GM21447 (cell line): ENCODE data around the gene UBTF.

Experiments used
- ATAC-seq: cut with Tn5 transposase; IDR thresholded peaks from one replicate; pipeline ENCODE4 v1.9.1; 2021; ENCODE audit not compliant: unreplicated experiment

The UBTF gene

GRCh38 chr17:44216173-44216572 is 3.3 kb downstream of the UBTF start:
- no peak for ATAC-seq

- ATAC-seq = no peak
These were observed 4.6 kb downstream of the UBTF start for GRCh38 chr17:44214896-44215295.

GRCh38 chr17:44214230-44214494 is 5.3 kb downstream of the UBTF start:
- ATAC-seq = no peak

DNA sequence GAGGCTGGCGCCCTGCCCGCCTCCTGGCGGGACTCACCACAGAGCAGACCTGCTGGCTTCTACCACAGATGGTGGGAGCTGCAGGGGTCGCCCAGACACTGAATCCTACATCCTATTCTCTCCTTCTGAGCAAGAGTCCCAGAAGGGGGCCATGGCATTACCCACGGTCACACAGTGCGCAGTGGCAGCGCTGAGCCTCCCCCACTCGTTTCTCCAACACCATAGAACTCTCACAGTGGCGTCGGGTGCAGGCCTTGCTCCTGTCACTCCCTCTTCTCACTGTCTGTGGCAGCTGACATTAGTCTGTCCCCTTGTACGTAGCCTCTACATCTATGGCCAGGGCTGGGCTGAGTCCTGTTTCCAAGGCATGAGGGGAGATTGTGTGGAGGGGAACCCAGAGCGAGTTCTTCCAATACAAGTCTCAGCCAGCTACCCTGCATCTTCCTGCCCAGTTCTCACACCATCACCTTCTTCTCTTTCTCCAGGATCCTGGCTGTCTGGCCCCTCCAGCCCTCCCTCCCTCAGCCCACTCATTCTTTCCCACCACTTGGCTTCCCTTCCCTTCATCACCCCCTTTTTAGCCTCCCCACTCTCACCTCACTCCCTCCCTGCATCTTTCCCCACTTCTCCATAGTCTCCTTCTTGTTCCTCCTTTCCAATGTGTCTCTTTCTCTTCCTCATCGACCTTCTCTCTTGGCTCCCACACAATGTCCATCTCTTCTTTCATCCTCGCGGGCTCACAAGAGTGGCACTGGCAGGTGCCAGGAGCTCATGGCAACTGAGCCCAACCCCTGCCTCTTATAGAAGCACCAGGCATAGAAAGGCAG is 5.9 kb downstream of the UBTF start:
- no peak for ATAC-seq

DNA sequence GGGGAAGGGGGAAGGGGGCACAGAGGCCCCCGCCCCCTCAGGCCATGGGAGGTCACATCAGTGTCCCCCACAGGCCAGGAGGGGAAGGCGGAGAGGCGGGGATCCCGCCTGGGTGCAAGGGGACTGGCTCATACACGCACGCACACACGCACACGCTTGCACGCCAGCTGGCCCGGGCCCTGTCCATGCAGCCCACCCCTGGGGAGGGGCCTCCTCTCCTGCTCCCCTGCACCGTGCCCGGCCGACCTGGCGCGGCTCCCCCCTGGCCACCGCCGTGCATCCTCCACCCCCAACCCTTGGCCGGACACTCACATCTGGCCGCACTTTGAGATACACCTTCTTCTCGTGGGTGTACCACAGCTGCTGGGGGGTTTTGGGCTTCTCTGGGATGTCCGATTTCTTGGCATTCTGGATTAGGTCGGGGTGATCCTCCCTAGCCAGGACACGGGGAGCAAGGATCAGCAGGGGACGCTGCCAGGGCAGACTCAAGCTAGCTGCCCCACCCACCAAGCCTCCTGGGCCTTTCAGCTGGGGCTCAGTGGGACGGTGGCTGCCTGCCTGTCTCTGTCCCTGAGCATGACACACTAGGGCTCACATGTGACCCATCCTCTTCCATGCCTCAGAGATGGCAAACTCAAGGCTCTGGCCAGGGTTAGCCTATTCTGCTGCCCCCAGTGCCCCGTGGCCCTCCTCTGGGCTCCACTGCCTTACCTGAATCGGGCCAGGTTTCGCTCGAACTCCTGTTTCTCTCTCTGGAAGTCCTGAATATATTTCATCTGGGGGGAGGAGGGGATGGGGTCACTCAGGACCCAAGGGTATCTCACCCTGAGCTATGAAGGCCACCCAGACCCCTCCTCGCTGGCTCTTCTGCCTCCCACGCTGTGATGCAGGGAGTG is 6.7 kb downstream of the UBTF start:
- ATAC-seq = no peak

DNA sequence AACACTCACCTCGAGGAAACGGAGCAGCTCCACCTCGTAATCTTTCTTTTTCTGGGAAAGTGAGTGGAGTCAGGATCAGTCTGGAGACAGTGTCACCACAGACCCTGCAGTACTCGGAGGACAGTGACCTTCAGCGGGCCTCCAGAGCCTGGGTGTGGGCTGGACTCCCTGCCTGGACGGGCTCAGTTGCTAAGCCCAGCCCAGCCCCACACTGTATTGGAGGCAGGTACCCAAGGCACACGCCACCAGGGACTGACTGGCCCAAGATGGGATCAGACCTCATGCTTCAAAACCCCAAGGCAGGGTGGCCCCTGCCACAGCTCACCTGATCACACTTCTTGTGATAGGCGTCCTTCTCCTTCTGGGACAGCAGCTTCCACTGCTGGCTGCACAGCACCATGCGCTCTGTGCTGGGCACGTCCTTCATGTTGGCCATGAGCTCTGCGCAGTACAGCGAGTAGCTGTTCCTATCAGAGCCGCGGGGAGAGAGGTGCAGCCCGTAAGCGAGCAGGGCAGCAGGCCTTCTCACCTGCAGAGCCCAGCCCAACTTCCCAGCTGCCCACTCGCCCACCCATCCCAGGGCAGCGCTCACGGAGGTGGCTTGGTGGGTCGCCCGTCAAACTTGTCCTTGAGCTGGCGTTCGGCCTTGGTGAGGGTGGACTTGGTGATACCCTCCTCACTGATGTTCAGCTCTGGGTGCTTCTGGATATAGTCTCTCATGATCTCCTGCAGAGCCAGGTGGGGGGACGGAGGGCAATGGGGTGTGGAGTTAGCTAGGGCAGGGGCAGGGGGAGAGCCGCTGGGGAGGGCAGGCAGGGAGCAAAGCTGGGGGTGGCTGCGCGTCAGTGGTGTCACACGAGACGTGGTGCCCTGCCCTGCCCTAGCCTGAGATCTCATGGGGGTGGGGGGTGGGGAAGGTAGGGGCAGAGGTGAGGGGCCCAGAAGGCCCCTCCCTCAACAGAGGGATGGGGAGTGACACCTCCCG is 7.9 kb downstream of the UBTF start:
- ATAC-seq = no peak

DNA sequence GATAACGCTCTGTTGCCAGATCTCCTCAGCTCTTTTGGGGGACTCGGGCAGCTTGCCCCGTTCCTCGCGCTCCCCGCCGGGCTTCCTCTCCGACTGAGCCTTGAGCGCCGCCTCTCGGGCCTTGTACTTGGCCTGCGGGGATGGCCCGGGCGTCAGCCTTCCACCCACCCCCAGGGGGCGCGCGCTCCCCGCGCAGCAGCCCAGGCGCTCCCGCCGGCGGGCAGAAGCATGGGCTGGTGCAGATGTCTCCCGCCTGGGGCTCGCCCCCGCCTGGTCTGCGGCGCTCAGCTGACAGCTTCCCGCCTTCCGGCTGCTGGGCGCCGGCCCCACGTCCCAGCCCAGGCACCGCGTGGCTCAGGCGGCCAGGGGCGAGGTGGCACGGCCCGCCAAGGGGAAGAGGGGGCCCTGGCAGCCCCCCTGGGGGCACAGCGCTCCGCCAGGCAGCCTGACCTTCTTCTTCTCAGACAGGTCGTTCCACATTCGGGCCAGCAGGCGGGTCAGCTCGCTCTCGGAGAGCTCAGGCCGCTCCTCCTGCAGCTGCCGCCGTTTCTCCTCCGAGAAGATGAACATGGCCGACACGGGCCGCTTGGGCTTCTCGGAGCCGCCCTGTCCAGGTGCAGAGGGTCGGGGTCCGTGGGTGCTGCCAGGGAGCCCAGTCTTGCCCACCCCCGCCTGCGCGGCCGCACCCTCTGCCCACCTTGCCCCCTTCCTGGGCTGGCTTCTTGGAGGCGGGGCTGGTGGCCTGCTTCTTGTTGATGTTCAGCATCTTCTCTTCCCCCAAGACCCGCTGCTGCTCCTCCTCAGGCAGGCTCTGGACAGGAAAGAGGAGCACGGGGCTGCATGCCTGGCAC is 8.9 kb downstream of the UBTF start:
- peak; percentile 69 for ATAC-seq

- ATAC-seq = no peak
These were observed 9.6 kb downstream of the UBTF start for GRCh38 chr17:44209786-44210341.

GRCh38 chr17:44207743-44208142 is 11.7 kb downstream of the UBTF start:
- ATAC-seq = no peak

DNA sequence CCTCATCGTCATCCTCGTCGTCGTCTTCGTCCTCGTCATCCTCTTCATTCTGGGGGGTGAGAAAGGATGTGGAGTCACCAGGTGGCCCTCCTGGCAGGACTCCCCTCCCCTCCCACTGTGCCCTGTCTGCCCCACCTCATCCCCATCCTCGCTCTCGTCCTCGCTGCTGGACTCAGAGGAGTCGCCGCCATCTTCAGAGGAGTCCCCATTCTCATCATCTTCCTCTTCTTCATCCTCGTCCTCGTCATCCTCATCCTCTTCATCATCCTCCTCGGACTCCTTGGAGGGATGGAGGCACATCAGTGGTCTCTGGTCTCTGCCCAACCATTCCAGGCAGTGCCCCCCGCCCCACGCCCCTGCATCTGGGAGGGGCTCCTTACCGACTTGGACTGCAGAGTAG is 12.2 kb downstream of the UBTF start:
- no peak for ATAC-seq

- ATAC-seq = no peak
These were observed 12.7 kb downstream of the UBTF start for GRCh38 chr17:44206825-44207155.

DNA sequence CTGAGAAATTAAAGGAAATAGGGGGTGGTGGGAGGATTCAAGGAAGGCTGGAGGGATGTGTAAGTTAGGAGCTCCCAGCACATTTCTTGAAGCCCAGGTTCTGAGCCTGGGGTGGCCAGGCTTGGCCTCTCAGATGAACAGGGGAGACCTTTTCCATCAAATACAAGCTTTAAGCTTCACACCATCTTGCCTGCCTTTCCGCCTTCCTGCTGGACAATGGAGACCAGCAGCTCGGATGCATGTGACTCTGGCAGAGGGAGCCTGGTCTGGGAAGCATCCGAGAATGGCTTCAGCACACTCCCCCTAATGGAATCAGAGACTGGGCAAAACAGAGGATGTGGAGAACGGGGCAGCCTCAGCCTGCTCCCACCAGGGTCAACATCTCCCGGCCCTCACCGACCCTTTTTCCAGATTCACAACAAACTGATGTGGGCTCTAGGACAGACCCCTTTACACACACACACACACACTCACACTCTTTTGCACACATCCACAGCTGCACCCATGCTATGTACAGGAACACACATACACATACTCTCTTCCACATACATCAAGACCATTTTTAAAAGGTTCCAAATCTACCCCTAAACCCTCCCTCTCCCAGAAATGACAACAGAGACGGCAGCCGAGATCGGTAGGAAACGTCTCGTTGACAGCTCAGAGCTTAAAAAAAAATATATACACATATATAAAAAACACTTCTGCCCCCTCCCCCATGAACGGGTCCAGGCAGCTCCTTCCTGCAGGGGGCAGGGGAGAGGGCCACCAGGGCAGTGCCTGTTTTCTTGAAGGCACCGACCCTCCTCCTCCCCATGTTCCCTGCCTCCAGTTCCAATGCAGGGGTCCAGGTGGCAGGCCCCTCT is 13.3 kb downstream of the UBTF start:
- no peak for ATAC-seq

DNA sequence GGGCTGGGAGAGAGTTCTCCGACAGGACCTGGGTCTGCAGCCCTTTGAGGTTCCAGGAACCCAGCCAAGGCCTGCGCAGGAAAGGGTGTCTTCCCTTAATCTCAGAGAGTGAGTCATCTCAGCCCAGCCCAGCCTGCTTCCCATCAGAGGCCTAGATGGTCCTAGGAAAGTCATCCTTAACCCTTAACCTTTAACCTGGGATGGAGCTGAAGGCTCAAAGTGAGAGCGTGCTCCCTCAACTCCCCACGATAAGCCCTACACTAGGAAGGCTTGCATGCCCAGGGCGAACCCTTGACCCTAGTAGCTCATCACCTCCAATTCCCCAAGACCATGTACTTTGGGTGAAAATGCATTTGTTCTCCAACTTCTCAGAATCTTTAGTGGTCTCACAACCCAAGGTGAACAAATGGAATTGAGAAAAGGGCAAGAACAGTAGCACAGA is 15.0 kb downstream of the UBTF start:
- ATAC-seq = no peak

DNA sequence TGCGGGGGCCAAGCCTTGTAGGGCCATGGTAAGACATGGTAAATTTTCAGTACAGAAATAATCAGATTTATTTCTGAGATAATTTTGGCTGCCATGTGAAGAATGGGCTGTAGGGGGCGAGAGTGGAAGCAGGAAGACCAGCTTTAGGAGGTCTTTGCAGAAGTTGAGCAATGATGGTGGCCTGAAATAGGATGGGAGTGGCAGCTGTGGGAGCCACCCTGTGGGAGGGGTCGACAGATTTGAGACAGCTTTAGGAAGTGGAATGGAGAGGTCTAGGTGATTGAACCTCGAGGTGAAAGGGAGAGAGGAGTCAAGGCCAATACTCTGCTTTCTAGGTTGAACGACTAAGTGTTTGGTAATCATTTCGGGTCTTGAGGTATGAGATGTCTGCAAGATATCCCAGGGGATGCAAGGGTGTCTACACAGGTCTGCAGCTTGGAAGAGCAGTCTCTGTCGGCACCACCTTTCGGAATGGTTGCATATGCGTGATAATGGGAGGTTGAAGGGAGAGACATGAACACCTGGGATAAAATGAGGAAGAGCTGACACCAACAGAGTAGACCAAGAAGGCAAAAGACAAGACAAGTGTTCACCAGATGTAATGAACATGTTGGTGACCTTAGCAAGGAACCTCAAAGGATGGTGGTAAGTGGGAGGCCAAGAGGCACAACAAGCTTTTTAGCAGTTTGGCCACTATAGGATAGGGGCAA is 15.6 kb downstream of the UBTF start:
- ATAC-seq = no peak

DNA sequence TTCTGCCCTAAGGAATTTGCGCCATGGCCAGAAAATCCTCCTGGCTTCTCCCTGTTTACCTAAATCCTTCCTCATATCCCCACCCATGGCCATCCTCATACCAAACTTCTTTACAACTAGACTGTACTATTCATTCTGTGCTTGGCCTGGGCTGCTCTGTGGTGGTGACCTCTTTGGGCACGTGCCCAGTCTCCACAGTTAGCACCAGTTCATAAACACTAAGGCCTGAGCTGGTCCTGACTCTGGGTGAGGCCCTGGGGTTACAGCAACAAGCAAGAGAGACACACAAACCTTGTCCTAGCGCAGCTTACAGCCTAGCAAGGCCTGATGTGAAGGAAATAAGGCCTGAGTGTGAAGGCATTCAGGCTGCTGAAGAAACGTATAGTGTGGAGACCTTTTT is 16.7 kb downstream of the UBTF start:
- ATAC-seq = no peak

GRCh38 chr17:44200478-44201155 is 18.9 kb downstream of the UBTF start:
- peak; percentile 2 for ATAC-seq

DNA sequence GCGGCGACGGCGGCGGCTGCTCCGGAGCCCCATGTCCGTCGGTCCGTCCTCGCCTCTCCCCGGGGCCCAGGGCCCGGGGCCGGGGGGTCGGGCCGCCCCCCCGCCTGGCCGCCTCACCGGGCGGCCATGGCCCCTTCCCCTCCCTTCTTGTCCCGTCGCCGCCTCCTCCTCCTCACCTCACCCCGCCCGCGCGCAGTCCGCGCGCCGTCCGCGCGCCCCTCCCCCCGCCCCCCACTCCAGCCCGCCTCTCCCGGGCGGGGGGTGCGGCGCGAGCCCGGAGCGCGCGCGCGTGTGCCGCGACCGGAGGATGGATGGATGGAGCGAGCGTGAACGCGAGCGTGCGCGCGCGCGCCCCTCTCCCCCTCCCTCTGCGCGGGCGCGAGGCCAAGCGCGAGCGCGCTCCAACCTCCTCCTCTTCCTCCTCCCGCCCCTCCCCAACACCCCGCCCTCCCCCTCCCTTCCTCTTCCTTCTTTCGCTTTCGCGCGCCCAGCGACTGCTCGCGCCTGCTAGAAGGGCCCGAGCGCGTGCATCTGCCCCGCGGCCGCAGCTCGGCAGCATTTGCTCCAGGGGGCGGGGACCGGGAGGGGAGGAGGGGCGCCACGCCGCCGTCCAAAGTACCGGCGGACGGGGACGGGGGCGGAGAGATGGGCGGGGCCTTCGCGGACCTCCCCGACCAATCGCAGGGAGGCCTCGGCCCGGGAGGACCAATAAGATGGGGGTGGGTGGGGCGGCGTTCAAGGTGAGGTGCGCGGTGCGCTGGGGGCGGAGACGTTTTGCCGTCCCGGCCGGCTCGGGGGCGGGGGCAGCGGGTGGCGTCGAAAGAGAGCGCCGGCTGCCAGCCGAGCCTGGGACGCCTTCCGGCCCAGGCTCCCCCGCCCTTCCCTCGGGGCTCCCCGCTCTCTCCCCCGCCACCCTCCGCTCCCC is 19.7 kb downstream of the UBTF start, which contains the start of gene ATXN7L3:
ATXN7L3 (minus strand) TSS at position 332 of the 925 bp plus-strand sequence. CDS start 1,814 bp downstream, outside the sequence.
- ATAC-seq = peak; percentile 60
